Mesendoderm (in vitro differentiated cells): ENCODE results near the gene KCNN1.
"Not testable (repeated sequence)": the region's sequence is repeated elsewhere in the genome, so short reads cannot be mapped to it uniquely, and the experiment has no call there.

Experiments
- DNase-seq: peaks from one replicate; pipeline ENCODE4 v3.0.0; 2013
- H2AK5ac ChIP-seq: 2 replicates; pipeline ENCODE4 v1.6.1; 2013; ENCODE audit warnings: low read length, inconsistent platforms
- H2BK120ac ChIP-seq: 2 replicates; pipeline ENCODE4 v1.6.1; 2013; ENCODE audit warnings: low read depth, mild to moderate bottlenecking, low read length, moderate library complexity, mixed read lengths
- H2BK15ac ChIP-seq: replicated peaks from 2 replicates; pipeline ENCODE4 v1.6.1; 2013; ENCODE audit warnings: low read depth, mild to moderate bottlenecking, moderate library complexity
- H2BK5ac ChIP-seq: 2 replicates; pipeline ENCODE4 v1.6.1; 2013; ENCODE audit warnings: low read length, inconsistent platforms
- H3K18ac ChIP-seq: 2 replicates; pipeline ENCODE4 v1.6.1; 2013; ENCODE audit warnings: mild to moderate bottlenecking, low read length, mixed read lengths
- H3K23ac ChIP-seq: one replicate; pipeline ENCODE4 v1.6.1; 2013; ENCODE audit warnings: low read length
- H3K27ac ChIP-seq: 2 replicates; pipeline ENCODE4 v1.5.1; 2013; ENCODE audit warnings: low read depth, mild to moderate bottlenecking, inconsistent platforms, low read length, moderate library complexity
- H3K27me3 ChIP-seq: 2 replicates; pipeline ENCODE4 v1.6.1; 2013; ENCODE audit warnings: low read length, control low read depth, mild to moderate bottlenecking, inconsistent platforms; ENCODE audit not compliant: insufficient read depth, poor library complexity
- H3K36me3 ChIP-seq: 2 replicates; pipeline ENCODE4 v1.6.1; 2013; ENCODE audit warnings: low read length, inconsistent platforms; ENCODE audit not compliant: control insufficient read depth, insufficient read depth
- H3K4ac ChIP-seq: one replicate; pipeline ENCODE4 v1.6.1; 2013; ENCODE audit warnings: low read depth, mild to moderate bottlenecking, low read length, moderate library complexity
- H3K4me1 ChIP-seq: 2 replicates; pipeline ENCODE4 v1.6.1; 2013; ENCODE audit warnings: low read depth, low read length, inconsistent platforms; ENCODE audit not compliant: control insufficient read depth
- H3K4me2 ChIP-seq: 2 replicates; pipeline ENCODE4 v1.6.1; 2013; ENCODE audit warnings: low read length
- H3K4me3 ChIP-seq: 2 replicates; pipeline ENCODE4 v1.5.1; 2013; ENCODE audit warnings: mild to moderate bottlenecking, low read length
- H3K56ac ChIP-seq: one replicate; pipeline ENCODE4 v1.6.1; 2013; ENCODE audit warnings: low read length
- H3K79me1 ChIP-seq: 2 replicates; pipeline ENCODE4 v1.6.1; 2013; ENCODE audit warnings: low read length, inconsistent platforms
- H3K79me2 ChIP-seq: 2 replicates; pipeline ENCODE4 v1.6.1; 2013; ENCODE audit warnings: mild to moderate bottlenecking, low read length; ENCODE audit not compliant: control insufficient read depth, insufficient read depth
- H3K9ac ChIP-seq: 2 replicates; pipeline ENCODE4 v1.6.1; 2013; ENCODE audit warnings: low read length, inconsistent platforms
- H4K5ac ChIP-seq: one replicate; pipeline ENCODE4 v1.6.1; 2013; ENCODE audit warnings: low read length
- H4K8ac ChIP-seq: one replicate; pipeline ENCODE4 v1.6.1; 2013; ENCODE audit warnings: low read depth, mild to moderate bottlenecking, control low read depth, low read length, moderate library complexity
- WGBS: extraction: QIAGEN DNeasy Blood & Tissue Kit; methylation state at CpG from one replicate; pipeline ENCODE4 v1.1.7; 2013; ENCODE audit warnings: low lambda C conversion rate, missing lambda C conversion rate; ENCODE audit not compliant: insufficient coverage; ENCODE audit errors: extremely low coverage; 5-methylcytosine and 5-hydroxymethylcytosine counted together

The KCNN1 gene

DNA sequence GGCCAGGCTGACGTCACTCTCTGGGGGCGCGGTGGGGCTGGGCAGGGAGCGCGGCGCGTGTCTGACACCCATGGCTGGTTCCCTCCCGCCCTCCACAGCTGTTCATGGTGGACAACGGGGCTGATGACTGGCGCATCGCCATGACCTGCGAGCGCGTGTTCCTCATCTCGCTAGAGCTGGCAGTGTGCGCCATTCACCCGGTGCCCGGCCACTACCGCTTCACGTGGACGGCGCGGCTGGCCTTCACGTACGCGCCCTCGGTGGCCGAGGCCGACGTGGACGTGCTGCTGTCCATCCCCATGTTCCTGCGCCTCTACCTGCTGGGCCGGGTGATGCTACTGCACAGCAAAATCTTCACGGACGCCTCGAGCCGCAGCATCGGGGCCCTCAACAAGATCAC, 14.7 kb downstream of the KCNN1 start:
- Histone ChIP-seq H3K36me3 (no peaks in the 10 kb centered on the region), H3K56ac (no peak overlapping the region), H3K4me1 (no peaks in the 10 kb centered on the region), H3K23ac (no peak overlapping the region), H3K4me3 (no peak overlapping the region), H3K79me2 (no peaks in the 10 kb centered on the region), H3K9ac (no peak overlapping the region), H3K18ac (no peak overlapping the region), H2BK15ac (no peak overlapping the region), H3K27ac (no peak overlapping the region), H3K4ac (no peak overlapping the region), H4K5ac (no peak overlapping the region), H3K79me1 (no peaks in the 10 kb centered on the region), H2BK5ac (no peak overlapping the region), H2BK120ac (no peak overlapping the region), H4K8ac (no peak overlapping the region), H3K4me2 (no peak overlapping the region), H2AK5ac (no peak overlapping the region), H3K27me3 (no peaks in the 10 kb centered on the region)
- WGBS: no CpG with 5 or more reads among the region's 38 CpGs
- DNase-seq: no peak

DNA sequence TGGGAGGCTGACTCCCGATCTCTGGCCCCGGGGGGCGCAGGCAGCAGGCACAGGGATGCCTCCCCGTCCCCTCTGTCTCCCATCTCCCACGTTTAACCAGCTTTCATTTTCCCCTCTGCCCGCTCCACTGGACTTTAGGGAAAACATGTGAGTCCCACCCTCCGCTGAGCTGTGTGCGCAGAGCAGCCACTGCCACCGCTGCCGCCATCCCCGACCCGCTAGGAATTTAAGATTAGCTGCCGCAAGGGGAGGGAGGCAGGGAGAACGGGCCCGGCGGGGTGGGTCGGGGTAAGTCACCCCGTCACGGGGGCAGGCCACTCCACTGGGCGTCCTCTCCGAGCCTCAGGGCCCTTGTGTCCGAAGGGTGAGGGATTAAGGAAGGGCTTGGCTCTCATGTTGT, 15.5 kb downstream of the KCNN1 start:
- Histone ChIP-seq H3K79me2 (no peaks in the 10 kb centered on the region), H3K4me2 (no peak overlapping the region), H3K23ac (no peak overlapping the region), H3K36me3 (no peaks in the 10 kb centered on the region), H3K27me3 (no peaks in the 10 kb centered on the region), H2BK5ac (no peak overlapping the region), H4K8ac (no peak overlapping the region), H3K27ac (no peak overlapping the region), H4K5ac (no peak overlapping the region), H2BK15ac (no peak overlapping the region), H2BK120ac (no peak overlapping the region), H3K18ac (no peak overlapping the region), H3K4me3 (no peak overlapping the region), H3K9ac (no peak overlapping the region), H3K56ac (no peak overlapping the region), H2AK5ac (no peak overlapping the region), H3K79me1 (no peaks in the 10 kb centered on the region), H3K4me1 (no peaks in the 10 kb centered on the region), H3K4ac (no peak overlapping the region)
- no CpG with 5 or more reads among the region's 22 CpGs for WGBS
- DNase-seq: no peak

DNA sequence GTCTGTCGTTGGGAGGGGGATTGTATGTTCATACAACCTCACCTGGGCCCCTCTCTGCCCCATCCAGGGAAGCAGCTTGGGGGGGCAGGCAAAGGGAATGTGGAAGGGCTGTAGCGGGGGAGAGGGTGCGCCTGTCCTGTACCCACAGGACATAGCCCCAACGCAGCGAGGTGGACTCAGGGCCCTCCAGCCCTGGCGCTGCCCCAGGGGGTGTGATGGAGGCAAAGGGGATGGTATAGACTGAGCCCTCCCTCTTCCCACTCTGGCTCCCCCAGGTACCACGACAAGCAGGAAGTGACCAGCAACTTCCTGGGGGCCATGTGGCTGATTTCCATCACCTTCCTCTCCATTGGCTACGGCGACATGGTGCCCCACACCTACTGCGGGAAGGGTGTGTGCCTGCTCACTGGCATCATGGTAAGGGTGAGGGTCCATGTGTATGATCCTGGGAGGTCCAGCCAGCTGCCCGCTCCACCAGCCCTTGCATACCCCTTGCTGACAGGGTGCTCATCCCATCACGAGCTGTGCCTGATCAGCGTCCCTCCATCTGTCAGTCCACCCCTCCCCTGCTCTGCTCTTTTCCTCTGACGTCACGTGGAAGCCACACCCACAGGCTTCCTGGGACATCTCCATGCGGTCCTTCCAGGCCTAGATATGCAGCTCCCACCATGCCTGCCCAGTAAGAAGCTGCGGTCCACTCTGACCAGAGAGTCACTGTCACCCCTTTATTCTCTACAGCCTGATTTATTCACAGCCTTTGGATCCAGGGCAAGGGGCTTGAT, 18.3 kb downstream of the KCNN1 start:
- Histone ChIP-seq H4K8ac (no peak overlapping the region), H3K4me3 (no peak overlapping the region), H2BK120ac (no peak overlapping the region), H3K4me2 (no peak overlapping the region), H3K27me3 (no peaks in the 10 kb centered on the region), H2BK5ac (no peak overlapping the region), H3K79me2 (no peaks in the 10 kb centered on the region), H4K5ac (no peak overlapping the region), H3K79me1 (no peaks in the 10 kb centered on the region), H3K9ac (no peak overlapping the region), H3K18ac (no peak overlapping the region), H3K4ac (no peak overlapping the region), H3K4me1 (no peaks in the 10 kb centered on the region), H3K56ac (peak overlapping the region; percentile 15), H2AK5ac (no peak overlapping the region), H2BK15ac (no peak overlapping the region), H3K36me3 (no peaks in the 10 kb centered on the region), H3K23ac (no peak overlapping the region), H3K27ac (no peak overlapping the region)
- peak; percentile 42 for DNase-seq
- no CpG with 5 or more reads among the region's 17 CpGs for WGBS

DNA sequence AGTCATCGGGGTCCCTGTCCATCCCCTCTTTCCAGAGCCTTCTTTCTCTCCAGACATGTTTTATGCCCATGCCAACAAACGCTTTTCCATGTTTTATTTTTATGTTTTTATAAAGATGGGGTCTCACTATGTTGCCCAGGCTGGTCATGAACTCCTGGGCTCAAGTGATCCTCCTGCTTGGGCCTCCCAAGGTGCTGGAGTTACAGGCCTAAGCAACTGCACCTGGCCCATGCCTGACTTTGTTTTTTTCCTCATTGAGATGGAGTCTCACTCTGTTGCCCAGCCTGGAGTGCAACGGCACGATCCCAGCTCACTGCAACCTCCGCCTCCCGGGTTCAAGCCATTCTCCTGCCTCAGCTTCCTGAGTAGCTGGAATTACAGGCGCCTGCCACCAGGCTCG, 19.7 kb downstream of the KCNN1 start:
- not testable (repeated sequence) for H3K56ac ChIP-seq, H3K18ac ChIP-seq, H3K4me2 ChIP-seq, H3K27ac ChIP-seq, H3K4me3 ChIP-seq, H4K8ac ChIP-seq, H2BK120ac ChIP-seq, H3K79me1 ChIP-seq, H3K36me3 ChIP-seq, H3K27me3 ChIP-seq, H3K4ac ChIP-seq, H2AK5ac ChIP-seq, H3K9ac ChIP-seq, H2BK5ac ChIP-seq, H4K5ac ChIP-seq, DNase-seq, H3K23ac ChIP-seq, H3K4me1 ChIP-seq, H2BK15ac ChIP-seq, H3K79me2 ChIP-seq
- no CpG with 5 or more reads among the region's 8 CpGs for WGBS

DNA sequence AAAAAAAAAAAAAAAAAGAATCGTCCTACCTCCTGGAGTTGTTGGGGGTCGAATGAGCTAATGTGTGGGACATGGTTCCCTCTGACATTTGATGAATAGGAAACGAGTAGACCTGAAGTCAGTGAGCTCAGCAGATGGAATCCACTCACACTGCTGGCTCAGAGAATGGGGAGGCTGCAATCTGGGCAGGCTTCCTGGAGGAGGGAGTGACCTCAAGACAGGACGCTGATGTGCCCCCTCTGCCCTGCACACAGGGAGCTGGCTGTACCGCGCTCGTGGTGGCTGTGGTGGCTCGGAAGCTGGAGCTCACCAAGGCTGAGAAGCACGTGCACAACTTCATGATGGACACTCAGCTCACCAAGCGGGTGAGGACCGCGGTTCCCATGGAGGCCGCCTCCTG, 21.3 kb downstream of the KCNN1 start:
- no peaks in the 10 kb centered on the region for H3K4me1 ChIP-seq
- no peaks in the 10 kb centered on the region for H3K79me1 ChIP-seq
- no peak overlapping the region for H2BK120ac ChIP-seq
- no peaks in the 10 kb centered on the region for H3K36me3 ChIP-seq
- no peak overlapping the region for H2BK5ac ChIP-seq
- H3K27me3 ChIP-seq: no peaks in the 10 kb centered on the region
- no peak overlapping the region for H4K8ac ChIP-seq
- H3K4me3 ChIP-seq: no peak overlapping the region
- DNase-seq: no peak
- H3K27ac ChIP-seq: no peak overlapping the region
- H3K4ac ChIP-seq: no peak overlapping the region
- no peak overlapping the region for H3K9ac ChIP-seq
- H3K79me2 ChIP-seq: no peaks in the 10 kb centered on the region
- no peak overlapping the region for H3K56ac ChIP-seq
- no peak overlapping the region for H3K23ac ChIP-seq
- no peak overlapping the region for H2BK15ac ChIP-seq
- no peak overlapping the region for H2AK5ac ChIP-seq
- H4K5ac ChIP-seq: no peak overlapping the region
- WGBS: no CpG with 5 or more reads among the region's 13 CpGs
- no peak overlapping the region for H3K4me2 ChIP-seq
- H3K18ac ChIP-seq: no peak overlapping the region
